T-cell (primary cell): Measurements from ENCODE around the gene TAF4. TPM values are rescaled to one million over a fixed set of nuclear protein-coding genes. Genes with fewer than 3 reads are reported as not detected.

Source experiments
- ATAC-seq, 4 experiments: fragments of 200-7000 bp in 3 of 4; fragments of 150-1000 bp in 1 of 4; cut with Tn5 transposase; replicated peaks in 1 of 4; 1 replicate in 3 of 4; 2 replicates in 1 of 4; pipeline ENCODE4 v1.10.0; 2021; ENCODE audit warnings: moderate library complexity in 3 of 4, mild to moderate bottlenecking in 2 of 4, moderate number of reproducible peaks in 1 of 4
- CTCF ChIA-PET, 2 donors: fragments of 300-600 bp; sonication (Branson Sonifier 250); formaldehyde crosslinking; loops; one replicate each; lab custom pipeline; 2022; ENCODE audit warnings: antibody characterized with exemption in 2 of 2; lab: Charles Lee
- POLR2A ChIA-PET, 2 donors: fragments of 300-600 bp; sonication (Branson Sonifier 250); formaldehyde crosslinking; loops; one replicate each; lab custom pipeline; 2022; ENCODE audit warnings: antibody characterized with exemption in 2 of 2; lab: Charles Lee
- DNase-seq, 35 experiments: peaks; one replicate each; pipeline versions ENCODE4 v3.0.0 to v3.0.0-alpha.2; 2013 to 2023
- H3K27ac ChIP-seq: one replicate; pipeline ENCODE4 v1.5.1; 2013; ENCODE audit warnings: low read length
- H3K27me3 ChIP-seq, 2 experiments: replicated peaks in 1 of 2; 1 replicate in 1 of 2; 2 replicates in 1 of 2; pipeline versions ENCODE4 v1.6.1 to v1.7.0; 2013; ENCODE audit warnings: low read length in 1 of 2, mixed read lengths in 1 of 2; ENCODE audit not compliant: control insufficient read depth in 2 of 2, insufficient read depth in 2 of 2; ENCODE audit errors: extremely low read depth in 1 of 2
- H3K36me3 ChIP-seq, 2 donors: 1 replicate in 1 of 2; 2 replicates in 1 of 2; pipeline versions ENCODE4 v1.6.1 to v1.7.0; 2013; ENCODE audit warnings: low read length in 1 of 2; ENCODE audit not compliant: control insufficient read depth in 2 of 2, insufficient read depth in 1 of 2; ENCODE audit errors: extremely low read depth in 1 of 2
- H3K4me1 ChIP-seq, 2 experiments: 1 replicate in 1 of 2; 2 replicates in 1 of 2; pipeline versions ENCODE4 v1.6.1 to v1.7.0; 2013; ENCODE audit warnings: low read length in 2 of 2, mixed read lengths in 1 of 2; ENCODE audit not compliant: insufficient read depth in 2 of 2, control insufficient read depth in 1 of 2; ENCODE audit errors: extremely low read depth in 1 of 2
- H3K4me3 ChIP-seq, 2 donors: 1 replicate in 1 of 2; 2 replicates in 1 of 2; pipeline versions ENCODE4 v1.5.1 to v1.7.0; 2013; ENCODE audit warnings: mild to moderate bottlenecking in 2 of 2, low read length in 1 of 2, moderate library complexity in 1 of 2; ENCODE audit not compliant: control insufficient read depth in 1 of 2; ENCODE audit errors: extremely low read depth in 1 of 2
- H3K9me3 ChIP-seq: 2 replicates; pipeline ENCODE4 v1.7.0; 2013
- H3K27ac Mint-ChIP-seq, 2 donors: one replicate each; pipeline ENCODE4 v1.8.0; 2020 to 2021; ENCODE audit warnings: mild to moderate bottlenecking in 2 of 2, mixed read lengths in 2 of 2
- H3K27me3 Mint-ChIP-seq, 2 donors: one replicate each; pipeline ENCODE4 v1.8.0; 2021 to 2022; ENCODE audit warnings: mixed read lengths in 2 of 2
- H3K36me3 Mint-ChIP-seq: one replicate; pipeline ENCODE4 v1.8.0; 2021; ENCODE audit warnings: mixed read lengths
- H3K4me1 Mint-ChIP-seq, 3 donors: one replicate each; pipeline ENCODE4 v1.8.0; 2020 to 2022; ENCODE audit warnings: mixed read lengths in 3 of 3, mild to moderate bottlenecking in 1 of 3
- H3K4me3 Mint-ChIP-seq, 3 donors: one replicate each; pipeline ENCODE4 v1.8.0; 2020 to 2022; ENCODE audit warnings: mild to moderate bottlenecking in 3 of 3, mixed read lengths in 3 of 3, moderate library complexity in 3 of 3
- H3K9me3 Mint-ChIP-seq, 3 donors: one replicate each; pipeline ENCODE4 v1.8.0; 2020 to 2022; ENCODE audit warnings: mixed read lengths in 3 of 3
- WGBS: methylation state at CpG from one replicate; pipeline ENCODE4 v1.1.5; 2013; ENCODE audit warnings: missing lambda C conversion rate; ENCODE audit not compliant: insufficient coverage; 5-methylcytosine and 5-hydroxymethylcytosine counted together
- total RNA-seq, 35 experiments: library from RNA in 6 of 35; stranded (reverse) in 6 of 35; fragments of 120-200 nt in 1 of 35; gene quantifications; one replicate each; pipeline versions ENCODE4 v1.2.1 to v1.2.4 and lab custom pipeline; 2013 to 2026

Gene TAF4
- total RNA-seq, 5 donors from 2014 or later (not counting 1 experiment from before 2014, with no cell fraction given), result 21.7 to 39.5 (median 35.2) TPM

- peaks cover 19 to 38% of the 10 kb centered on the region in 2 experiments for H3K4me1 ChIP-seq
- H3K9me3 ChIP-seq, result no peaks in the 10 kb centered on the region
- H3K27me3 ChIP-seq, result no peaks in the 10 kb centered on the region
- ATAC-seq, result no peak
- ChIA-PET POLR2A (no interaction called here), CTCF (interaction anchor here in 1 of 2 donors (0.5 kb wide), 1 partner anchor 91 kb away, joined by 9 read pairs; no protein-coding TSS in a partner anchor)
- Mint-ChIP-seq H3K27me3 (no peaks in the 10 kb centered on the region), H3K9me3 (no peaks in the 10 kb centered on the region), H3K36me3 (no peaks in the 10 kb centered on the region), H3K27ac (no peak overlapping the region), H3K4me1 (peaks cover 64 to 66% (median 64%) of the 10 kb centered on the region in 3 donors), H3K4me3 (peak overlapping the region in 1 of 3 donors; percentile 38)
- H3K36me3 ChIP-seq, result no peaks in the 10 kb centered on the region
- WGBS, result 95% methylated on average over 8 of the region's 12 CpGs
- no peak for DNase-seq
- H3K27ac ChIP-seq, result no peak overlapping the region
- no peak overlapping the region for H3K4me3 ChIP-seq
Measured at GRCh38 chr20:62060631-62061541, 4.8 kb downstream of the TAF4 start.

- DNase-seq (no peak), ATAC-seq (no peak)
- Histone ChIP-seq H3K27me3 (no peaks in the 10 kb centered on the region), H3K9me3 (no peaks in the 10 kb centered on the region), H3K4me3 (no peak overlapping the region), H3K36me3 (peaks cover 0 to 1% of the 10 kb centered on the region in 2 donors), H3K27ac (no peak overlapping the region), H3K4me1 (peaks cover 19 to 46% of the 10 kb centered on the region in 2 experiments)
- H3K36me3 Mint-ChIP-seq, result no peaks in the 10 kb centered on the region
- H3K27ac Mint-ChIP-seq, result no peak overlapping the region
- peaks cover 68 to 74% (median 69%) of the 10 kb centered on the region in 3 donors for H3K4me1 Mint-ChIP-seq
- CTCF ChIA-PET, result no interaction called here
- H3K4me3 Mint-ChIP-seq, result peak overlapping the region in 1 of 3 donors; percentile 38
- POLR2A ChIA-PET, result no interaction called here
- WGBS, result 96% methylated on average over 16 of the region's 25 CpGs
- H3K27me3 Mint-ChIP-seq, result no peaks in the 10 kb centered on the region
- H3K9me3 Mint-ChIP-seq, result no peaks in the 10 kb centered on the region
Measured at GRCh38 chr20:62059920-62060630, 5.6 kb downstream of the TAF4 start.

GRCh38 chr20:62059401-62059800 is 6.3 kb downstream of the TAF4 start:
- Histone ChIP-seq H3K4me1 (peaks cover 19 to 51% of the 10 kb centered on the region in 2 experiments), H3K36me3 (peaks cover 0 to 4% of the 10 kb centered on the region in 2 donors), H3K4me3 (no peak overlapping the region), H3K27me3 (no peaks in the 10 kb centered on the region), H3K27ac (no peak overlapping the region), H3K9me3 (no peaks in the 10 kb centered on the region)
- ATAC-seq, result no peak
- Mint-ChIP-seq H3K9me3 (no peaks in the 10 kb centered on the region), H3K27ac (peak overlapping the region in 1 of 2 donors; percentile 39), H3K4me1 (peaks cover 74 to 81% (median 76%) of the 10 kb centered on the region in 3 donors), H3K4me3 (peak overlapping the region in 1 of 3 donors; percentile 38), H3K36me3 (peaks cover 3% of the 10 kb centered on the region), H3K27me3 (no peaks in the 10 kb centered on the region)
- ChIA-PET POLR2A (no interaction called here), CTCF (interaction anchor here in 1 of 2 donors (0.6 kb wide), 1 partner anchor 202 kb away, joined by 6 read pairs; no protein-coding TSS in a partner anchor)
- 69% methylated on average over 8 of the region's 11 CpGs for WGBS
- no peak for DNase-seq

- CTCF ChIA-PET, result interaction anchor here in 1 of 2 donors (0.6 kb wide), 1 partner anchor 202 kb away, joined by 6 read pairs; no protein-coding TSS in a partner anchor
- H3K4me1 ChIP-seq, result peaks cover 14 to 48% of the 10 kb centered on the region in 2 experiments
- no peak for ATAC-seq
Measured at GRCh38 chr20:62058941-62059340, 6.7 kb downstream of the TAF4 start.

GRCh38 chr20:62056975-62057374 is 8.7 kb downstream of the TAF4 start:
- H3K36me3 Mint-ChIP-seq, result peaks cover 3% of the 10 kb centered on the region
- no peak for ATAC-seq
- H3K4me3 Mint-ChIP-seq, result no peak overlapping the region
- H3K27me3 ChIP-seq, result no peaks in the 10 kb centered on the region
- no peaks in the 10 kb centered on the region for H3K9me3 ChIP-seq
- H3K4me3 ChIP-seq, result no peak overlapping the region
- H3K27me3 Mint-ChIP-seq, result no peaks in the 10 kb centered on the region
- ChIA-PET CTCF (no interaction called here), POLR2A (no interaction called here)
- WGBS, result 70% methylated on average over 8 of the region's 11 CpGs
- peaks cover 70 to 77% (median 72%) of the 10 kb centered on the region in 3 donors for H3K4me1 Mint-ChIP-seq
- DNase-seq, result no peak
- H3K36me3 ChIP-seq, result peaks cover 0 to 7% of the 10 kb centered on the region in 2 donors
- H3K27ac Mint-ChIP-seq, result peak overlapping the region in 1 of 2 donors; percentile 39
- no peak overlapping the region for H3K27ac ChIP-seq
- peaks cover 3 to 51% of the 10 kb centered on the region in 2 experiments for H3K4me1 ChIP-seq
- H3K9me3 Mint-ChIP-seq, result no peaks in the 10 kb centered on the region

More at GRCh38 chr20:62058941-62059340, 6.7 kb downstream of the TAF4 start:
- H3K27me3 Mint-ChIP-seq, result no peaks in the 10 kb centered on the region
- H3K27ac Mint-ChIP-seq, result no peak overlapping the region
- H3K27me3 ChIP-seq, result no peaks in the 10 kb centered on the region
- H3K36me3 ChIP-seq, result peaks cover 0 to 4% of the 10 kb centered on the region in 2 donors
- H3K4me3 ChIP-seq, result no peak overlapping the region
- no peaks in the 10 kb centered on the region for H3K9me3 Mint-ChIP-seq
- H3K4me1 Mint-ChIP-seq, result peaks cover 76 to 83% (median 78%) of the 10 kb centered on the region in 3 donors
- H3K27ac ChIP-seq, result no peak overlapping the region
- H3K9me3 ChIP-seq, result no peaks in the 10 kb centered on the region
- WGBS, result 95% methylated on average over 7 of the region's 11 CpGs
- POLR2A ChIA-PET, result no interaction called here
- H3K36me3 Mint-ChIP-seq, result peaks cover 3% of the 10 kb centered on the region
- H3K4me3 Mint-ChIP-seq, result peak overlapping the region in 1 of 3 donors; percentile 38
- no peak for DNase-seq

GRCh38 chr20:62056377-62056776 is 9.3 kb downstream of the TAF4 start:
- no peaks in the 10 kb centered on the region for H3K27me3 Mint-ChIP-seq
- ATAC-seq (no peak), DNase-seq (no peak)
- peaks cover 3 to 57% of the 10 kb centered on the region in 2 experiments for H3K4me1 ChIP-seq
- H3K4me3 Mint-ChIP-seq, result no peak overlapping the region
- peaks cover 68 to 76% (median 71%) of the 10 kb centered on the region in 3 donors for H3K4me1 Mint-ChIP-seq
- no peaks in the 10 kb centered on the region for H3K9me3 Mint-ChIP-seq
- H3K27ac ChIP-seq, result no peak overlapping the region
- no peaks in the 10 kb centered on the region for H3K27me3 ChIP-seq
- H3K4me3 ChIP-seq, result no peak overlapping the region
- no peaks in the 10 kb centered on the region for H3K9me3 ChIP-seq
- peaks cover 3% of the 10 kb centered on the region for H3K36me3 Mint-ChIP-seq
- ChIA-PET CTCF (no interaction called here), POLR2A (no interaction called here)
- no peak overlapping the region for H3K27ac Mint-ChIP-seq
- WGBS, result 96% methylated on average over 3 of the region's 6 CpGs
- peaks cover 0 to 7% of the 10 kb centered on the region in 2 donors for H3K36me3 ChIP-seq
